Activated CD4-positive, alpha-beta T cell treated with anti-CD3 and anti-CD28 coated beads, Interleukin-2, Interleukin-6, amounts not matched to agents 100 ng/mL and 50 ng/mL, durations not matched to agents 16 hours and 8 hours (primary cell): ENCODE data around the gene KIF26A.

Experiments
- DNase-seq: peaks from one replicate; pipeline ENCODE4 v3.0.0-alpha.2; 2020

The KIF26A gene

GRCh38 chr14:104113631-104114420 is 24.6 kb upstream of the KIF26A start:
- DNase-seq, result no peak

- no peak for DNase-seq
Observed at GRCh38 chr14:104114421-104115130, 23.8 kb upstream of the KIF26A start.

GRCh38 chr14:104115131-104115600 is 23.2 kb upstream of the KIF26A start:
- DNase-seq, result no peak

DNA sequence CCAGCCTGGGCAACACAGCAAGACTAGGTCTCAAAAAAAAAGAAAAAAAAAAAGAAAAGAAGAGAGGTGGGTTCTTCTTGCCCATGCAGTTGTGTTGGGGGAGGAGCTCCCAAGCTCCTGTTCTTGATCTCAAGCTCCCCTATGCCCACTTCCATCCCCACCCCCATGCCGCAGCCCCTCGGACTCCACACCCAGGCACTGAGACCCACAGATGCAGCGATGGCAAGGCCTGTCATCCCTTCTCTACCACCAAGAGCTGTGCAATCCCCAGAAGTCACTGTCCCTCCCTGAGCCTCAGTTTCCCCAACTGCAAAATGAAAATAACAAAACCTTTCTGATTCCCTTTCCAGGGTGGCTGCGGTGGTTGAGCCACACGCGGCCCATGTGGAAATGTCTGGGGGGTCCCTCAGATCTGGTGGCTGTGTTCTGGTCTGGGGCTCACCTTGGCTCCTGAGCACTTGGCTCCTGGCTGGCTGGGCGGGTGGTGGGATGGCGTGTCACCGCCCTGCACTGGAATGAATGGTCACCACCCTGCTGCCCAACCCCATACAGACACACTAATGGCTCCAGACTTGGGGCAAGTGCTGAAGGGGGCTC is 22.6 kb upstream of the KIF26A start:
- DNase-seq, result no peak

GRCh38 chr14:104116288-104116755 is 22.1 kb upstream of the KIF26A start:
- DNase-seq, result no peak

- DNase-seq, result no peak
Observed at GRCh38 chr14:104116756-104117340, 21.5 kb upstream of the KIF26A start.

- no peak for DNase-seq
Observed at GRCh38 chr14:104117341-104118005, 20.9 kb upstream of the KIF26A start.

DNA sequence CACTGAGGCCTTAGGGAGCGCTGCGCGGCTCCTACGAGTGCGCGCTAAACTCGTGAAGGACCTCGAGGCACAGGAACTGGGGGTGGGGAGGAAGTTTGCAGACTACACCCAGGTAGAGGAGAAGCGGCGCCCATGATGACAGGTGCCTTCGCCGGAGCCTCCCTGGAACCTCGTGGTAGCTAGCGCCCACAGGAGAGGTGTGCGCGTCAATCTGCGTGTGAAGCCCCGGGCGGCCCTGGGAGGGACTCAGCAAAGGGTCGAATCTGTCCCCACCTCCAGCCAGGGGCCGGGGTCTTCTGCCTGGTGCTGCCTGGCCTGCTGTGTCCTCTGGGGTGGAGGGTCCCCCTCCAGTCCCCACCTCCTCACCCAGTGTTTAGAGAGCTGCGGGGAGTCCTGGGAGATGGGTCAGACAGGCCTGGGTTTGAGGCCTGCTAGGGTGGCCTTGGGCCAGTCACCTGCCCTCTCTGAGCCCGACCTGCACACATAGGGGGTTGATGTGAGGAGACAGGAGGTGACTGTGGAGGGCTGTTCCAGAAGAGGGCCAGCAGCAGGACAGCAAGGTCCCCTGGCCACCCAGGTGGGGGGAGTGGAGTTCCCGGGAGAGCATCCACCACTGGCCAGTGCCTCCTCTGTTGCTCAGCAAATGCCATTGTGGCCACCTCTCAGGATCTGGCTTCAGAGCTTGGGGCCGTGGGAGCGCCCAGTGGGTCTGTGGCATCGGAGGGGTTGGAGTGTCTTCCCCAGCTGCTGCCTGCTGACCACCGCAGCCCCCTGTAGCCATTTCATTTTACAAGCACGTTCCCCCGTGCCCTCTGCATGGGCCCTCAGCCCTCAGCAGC is 20.2 kb upstream of the KIF26A start:
- DNase-seq, result no peak

- DNase-seq, result no peak
Observed at GRCh38 chr14:104119119-104119487, 19.3 kb upstream of the KIF26A start.

DNA sequence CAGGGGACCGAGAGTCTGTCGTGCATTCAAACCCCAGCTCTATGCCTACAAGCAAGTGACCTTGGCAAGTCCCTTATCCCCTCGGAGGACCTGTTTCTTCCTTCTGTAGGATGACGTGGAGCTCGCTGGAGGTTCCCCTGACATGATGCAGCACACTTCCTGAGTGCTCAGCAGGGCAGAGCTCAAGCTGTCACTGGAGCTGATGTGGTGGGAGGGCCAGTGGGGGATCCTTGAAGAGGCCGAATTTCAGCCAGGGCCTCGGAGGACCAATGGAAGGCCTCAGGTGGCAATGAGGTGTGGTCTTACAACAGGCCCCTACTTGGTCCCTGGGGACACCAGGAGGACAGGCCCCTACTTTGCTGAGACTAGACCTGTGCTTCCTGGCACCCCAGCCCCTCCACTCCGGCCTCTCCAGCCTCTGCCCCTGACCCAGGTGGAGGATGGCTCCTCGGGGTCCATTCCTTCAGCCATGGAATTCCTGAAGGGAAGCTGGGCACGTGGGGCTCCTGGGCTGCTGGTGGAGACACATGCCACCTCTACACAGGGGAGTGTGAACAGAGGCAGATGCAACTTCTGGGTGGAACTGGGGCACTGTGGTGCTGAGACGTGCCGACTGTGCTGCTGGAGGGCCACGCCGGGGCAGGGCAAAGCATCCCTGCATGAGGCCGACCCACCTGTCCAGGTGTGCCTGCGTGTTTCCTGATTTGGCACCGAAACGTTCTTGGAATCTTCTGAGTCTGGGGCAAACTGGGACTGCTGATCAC is 18.7 kb upstream of the KIF26A start:
- DNase-seq, result no peak

GRCh38 chr14:104120281-104120741 is 18.1 kb upstream of the KIF26A start:
- DNase-seq, result no peak

- no peak for DNase-seq
Observed at GRCh38 chr14:104121142-104121541, 17.2 kb upstream of the KIF26A start.

GRCh38 chr14:104123879-104124278 is 14.5 kb upstream of the KIF26A start:
- DNase-seq, result no peak

GRCh38 chr14:104125011-104125410 is 13.4 kb upstream of the KIF26A start:
- no peak for DNase-seq

GRCh38 chr14:104126753-104127152 is 11.6 kb upstream of the KIF26A start:
- no peak for DNase-seq

GRCh38 chr14:104128981-104129380 is 9.4 kb upstream of the KIF26A start:
- no peak for DNase-seq

GRCh38 chr14:104129556-104129955 is 8.8 kb upstream of the KIF26A start:
- no peak for DNase-seq

DNA sequence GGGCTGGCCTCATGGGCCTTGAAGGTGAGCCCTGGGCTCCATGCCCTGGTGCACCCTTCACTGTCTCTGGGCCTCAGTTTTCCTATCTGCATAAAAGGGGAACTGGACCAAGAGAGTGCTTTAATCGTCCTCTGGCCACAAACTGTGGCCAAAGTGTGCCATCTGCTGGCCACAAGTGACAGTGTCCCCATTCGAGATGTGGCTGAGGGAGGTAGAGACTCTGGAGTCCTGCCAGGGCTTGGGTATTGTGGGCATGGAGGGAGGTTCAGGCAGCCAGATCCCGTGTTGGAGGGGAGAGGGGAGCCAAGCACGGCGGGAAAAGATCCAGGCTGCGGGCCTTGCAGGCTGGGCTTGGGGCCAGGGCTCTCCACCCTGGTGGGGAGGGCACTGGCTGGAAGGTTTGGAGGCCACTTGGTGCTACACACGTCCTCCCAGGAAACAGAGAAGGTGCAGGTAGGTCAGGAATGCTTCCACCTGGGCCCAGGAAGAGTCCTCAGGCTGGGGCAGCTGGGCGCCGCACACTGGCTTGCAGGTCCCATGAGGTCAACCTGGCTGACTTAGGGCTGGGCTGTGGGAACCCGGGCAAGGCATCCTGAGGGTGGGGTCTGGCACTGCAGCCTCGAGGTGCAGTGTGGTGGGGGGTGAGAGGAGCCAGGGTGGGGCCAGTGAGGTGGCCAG is 7.3 kb upstream of the KIF26A start:
- peak; percentile 31 for DNase-seq

DNA sequence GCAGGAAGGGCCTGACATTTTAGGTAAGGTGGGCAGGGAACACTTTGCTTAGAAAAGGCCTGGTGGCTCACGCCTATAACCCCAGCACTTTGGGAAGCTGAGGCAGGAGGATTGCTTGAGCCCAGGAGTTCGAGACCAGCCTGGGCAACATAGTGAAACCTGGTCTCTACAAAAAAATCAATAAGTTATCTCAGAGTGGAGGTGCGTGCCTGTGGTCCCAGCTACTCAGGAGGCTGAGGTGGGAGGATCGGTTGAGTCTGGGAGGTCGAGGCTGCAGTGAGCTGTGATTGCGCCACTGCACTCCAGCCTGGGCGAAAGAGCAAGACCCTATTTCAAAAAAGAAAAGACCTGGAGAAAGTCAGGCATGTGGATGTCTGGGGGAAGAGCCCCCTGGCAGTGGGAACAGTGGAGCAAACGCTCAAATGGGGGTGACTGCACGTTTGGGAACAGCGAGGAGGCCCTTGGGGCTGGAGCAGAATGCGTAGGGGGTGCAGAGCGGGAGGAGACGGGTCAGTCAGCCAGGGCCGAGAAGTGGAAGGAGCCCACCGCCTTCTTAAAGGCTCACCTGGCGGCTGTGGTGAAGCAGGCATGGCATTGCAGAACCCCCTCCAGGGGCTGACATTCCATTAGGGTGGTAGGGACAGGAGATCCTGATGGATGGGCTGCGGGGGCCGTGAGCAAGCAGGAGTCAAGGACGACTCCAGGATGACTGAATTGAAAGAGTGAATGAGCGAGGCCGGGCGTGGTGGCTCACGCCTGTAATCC is 6.2 kb upstream of the KIF26A start:
- no peak for DNase-seq

DNA sequence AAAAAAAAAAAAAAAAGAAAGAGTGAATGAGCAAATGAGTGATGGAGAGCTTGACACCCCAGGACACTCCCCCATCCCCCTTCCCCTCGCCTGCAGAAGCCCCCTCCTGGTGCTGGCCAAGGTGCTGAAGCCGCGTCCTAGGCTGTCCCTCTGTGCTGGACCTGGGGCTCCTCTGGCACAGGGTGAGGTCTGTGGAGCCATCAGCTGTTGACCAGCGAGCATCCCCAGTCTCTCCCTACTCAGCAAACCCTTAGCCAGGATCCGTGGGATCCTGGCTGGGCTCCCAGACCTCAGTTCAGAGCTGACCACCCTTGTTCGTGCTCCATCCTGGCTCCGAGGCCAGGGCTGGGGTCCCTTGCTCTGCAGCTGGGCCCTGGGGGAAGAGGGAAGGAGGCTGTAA is 5.4 kb upstream of the KIF26A start:
- DNase-seq, result no peak
